HFF-Myc (cell line): ENCODE results near the gene SATB1.

ENCODE experiments used
- DNase-seq: peaks from one replicate; pipeline ENCODE4 v3.0.0-alpha.2; 2011; ENCODE audit warnings: low read depth; ENCODE audit errors: extremely low read depth
- H3K4me3 ChIP-seq: replicated peaks from 2 replicates; pipeline ENCODE4 v1.5.1; 2011; ENCODE audit warnings: low read depth, mild to moderate bottlenecking, control low read depth, low read length
- TF ChIP-seq, protein P1 (sequence below): IDR thresholded peaks from 2 replicates; pipeline ENCODE4 v1.5.1; 2012; ENCODE audit warnings: mild to moderate bottlenecking, low read depth, low read length, control low read depth; ENCODE audit errors: missing control alignments

Gene SATB1

DNA sequence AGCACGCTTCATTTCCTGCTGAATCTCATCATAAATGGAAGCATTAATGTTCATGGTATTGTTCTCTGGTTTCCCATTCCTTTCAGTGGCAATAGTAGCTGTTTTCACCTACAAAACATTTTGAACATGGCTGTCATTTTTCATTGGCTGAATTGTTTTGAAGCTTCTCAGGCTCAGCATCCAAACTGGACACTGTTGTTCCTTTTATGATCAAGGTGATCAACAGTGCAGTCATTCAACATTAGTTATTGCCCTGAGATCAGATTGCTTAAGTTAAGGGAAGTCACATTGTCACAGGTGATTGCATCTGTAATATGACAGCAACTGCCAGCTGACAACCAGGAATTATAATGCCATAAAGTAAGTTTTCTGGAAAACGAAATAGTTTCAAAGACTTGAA is 46.9 kb downstream of the SATB1 start:
- no peak overlapping the region for H3K4me3 ChIP-seq
- TF ChIP-seq, protein P1, sequence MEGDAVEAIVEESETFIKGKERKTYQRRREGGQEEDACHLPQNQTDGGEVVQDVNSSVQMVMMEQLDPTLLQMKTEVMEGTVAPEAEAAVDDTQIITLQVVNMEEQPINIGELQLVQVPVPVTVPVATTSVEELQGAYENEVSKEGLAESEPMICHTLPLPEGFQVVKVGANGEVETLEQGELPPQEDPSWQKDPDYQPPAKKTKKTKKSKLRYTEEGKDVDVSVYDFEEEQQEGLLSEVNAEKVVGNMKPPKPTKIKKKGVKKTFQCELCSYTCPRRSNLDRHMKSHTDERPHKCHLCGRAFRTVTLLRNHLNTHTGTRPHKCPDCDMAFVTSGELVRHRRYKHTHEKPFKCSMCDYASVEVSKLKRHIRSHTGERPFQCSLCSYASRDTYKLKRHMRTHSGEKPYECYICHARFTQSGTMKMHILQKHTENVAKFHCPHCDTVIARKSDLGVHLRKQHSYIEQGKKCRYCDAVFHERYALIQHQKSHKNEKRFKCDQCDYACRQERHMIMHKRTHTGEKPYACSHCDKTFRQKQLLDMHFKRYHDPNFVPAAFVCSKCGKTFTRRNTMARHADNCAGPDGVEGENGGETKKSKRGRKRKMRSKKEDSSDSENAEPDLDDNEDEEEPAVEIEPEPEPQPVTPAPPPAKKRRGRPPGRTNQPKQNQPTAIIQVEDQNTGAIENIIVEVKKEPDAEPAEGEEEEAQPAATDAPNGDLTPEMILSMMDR, result no peak
- no peak for DNase-seq

- TF ChIP-seq, protein P1, result no peak
- no peak overlapping the region for H3K4me3 ChIP-seq
- DNase-seq, result no peak
These were observed 48.5 kb downstream of the SATB1 start for GRCh38 chr3:18376682-18377081.

DNA sequence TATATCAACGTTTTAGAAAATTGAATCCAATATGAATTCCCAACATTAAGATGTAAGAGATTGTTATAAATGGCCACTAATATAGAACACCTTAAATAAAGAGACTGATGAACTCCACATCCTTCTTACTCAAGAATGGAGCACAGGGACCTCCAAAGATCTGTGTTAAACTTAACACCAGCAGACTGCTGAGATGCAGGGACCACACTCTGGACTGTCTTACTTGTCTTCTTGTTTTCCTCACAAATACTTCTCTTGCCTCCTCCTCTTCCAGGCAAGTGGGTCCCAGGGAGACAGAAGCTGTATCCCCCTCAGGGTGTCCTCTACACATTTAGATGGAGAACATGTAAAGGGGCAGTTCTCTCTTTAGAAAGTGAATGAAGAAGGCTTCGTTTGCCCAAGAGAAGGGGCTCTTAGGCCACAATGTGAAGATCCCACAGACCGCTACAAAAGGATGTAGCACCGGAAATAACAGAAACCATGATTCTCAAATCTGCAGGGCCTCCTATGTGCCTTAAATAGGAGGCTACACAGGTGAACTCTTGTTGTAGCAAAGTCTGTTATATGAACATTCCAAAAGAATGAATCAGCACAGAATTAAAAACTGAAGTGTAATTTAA is 52.2 kb downstream of the SATB1 start:
- H3K4me3 ChIP-seq, result no peak overlapping the region
- TF ChIP-seq, protein P1, result no peak
- no peak for DNase-seq

DNA sequence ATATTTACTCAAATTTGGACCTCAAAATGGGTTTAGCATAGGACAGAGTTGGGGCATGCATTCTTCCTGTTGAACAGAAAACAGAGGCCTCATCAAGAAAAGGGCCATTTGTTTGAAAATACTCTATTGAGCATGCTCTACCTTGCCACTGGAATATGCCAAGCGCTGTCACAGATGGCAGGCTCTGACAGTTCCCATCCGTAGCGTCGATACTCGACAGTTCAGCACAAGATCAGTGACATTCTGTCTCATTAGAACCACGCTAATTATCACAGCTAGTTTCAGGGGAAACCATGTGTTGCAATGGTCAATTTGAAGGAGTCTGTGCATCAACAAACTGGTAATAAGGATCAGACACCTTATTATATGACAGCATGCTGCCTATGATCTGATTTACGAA is 54.5 kb downstream of the SATB1 start:
- TF ChIP-seq, protein P1, result no peak
- no peak overlapping the region for H3K4me3 ChIP-seq
- no peak for DNase-seq

- no peak for DNase-seq
- TF ChIP-seq, protein P1, result no peak
- no peak overlapping the region for H3K4me3 ChIP-seq
These were observed 55.5 kb downstream of the SATB1 start for GRCh38 chr3:18369551-18370185.

DNA sequence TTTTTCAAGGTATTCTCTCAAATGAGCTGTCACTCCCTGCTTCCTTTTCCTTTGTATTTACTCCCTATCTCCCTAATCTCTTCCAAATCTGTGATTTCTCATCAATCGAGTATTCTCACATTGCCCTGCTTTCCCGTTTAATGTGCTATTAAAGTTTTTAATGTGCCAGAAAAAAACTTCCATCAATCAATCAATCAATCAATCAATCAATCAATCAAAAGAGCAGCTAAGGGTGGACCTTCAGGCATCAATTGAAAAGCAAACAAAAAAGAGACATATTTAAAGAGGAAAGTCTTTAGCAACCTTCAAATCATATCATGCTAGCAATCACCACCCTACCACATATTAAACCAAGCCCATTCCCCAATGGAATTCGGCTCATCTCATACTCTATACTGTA is 58.9 kb downstream of the SATB1 start:
- no peak overlapping the region for H3K4me3 ChIP-seq
- no peak for DNase-seq
- TF ChIP-seq, protein P1, result no peak
